Epithelial cell of proximal tubule (primary cell): ENCODE measurements around the gene TMEM203. TPM values are rescaled to one million over a fixed set of nuclear protein-coding genes. Genes with fewer than 3 reads are reported as not detected.

Experiments used
- total RNA-seq: library from RNA; depleted of rRNA; stranded (reverse); fragments of >200 nt; gene quantifications from 2 replicates; pipeline ENCODE4 v1.2.3, GENCODE V29; 2015

Gene TMEM203
- total RNA-seq, 1 donor from 2014 or later = 39.4 TPM

Other genes starting within 250 kb of the TMEM203 start
- not detected in 2 replicates for gene PTGDS, start 228.1 kb downstream of the TMEM203 start, total RNA-seq
- gene LCNL1, start 222.7 kb downstream of the TMEM203 start, total RNA-seq = not detected in 2 replicates
- 70.1 and 81.7 TPM in 2 replicates for gene PAXX, start 213.2 kb downstream of the TMEM203 start, total RNA-seq
- gene CLIC3, start 209.1 kb downstream of the TMEM203 start, total RNA-seq = 2.2 and 2.4 TPM in 2 replicates
- 3.0 and 7.6 TPM in 2 replicates for gene ABCA2, start 177.4 kb downstream of the TMEM203 start, total RNA-seq
- not detected in 2 replicates for gene FUT7, start 173.6 kb downstream of the TMEM203 start, total RNA-seq
- gene NPDC1, start 159.5 kb downstream of the TMEM203 start, total RNA-seq = 19.7 and 47.7 TPM in 2 replicates
- gene ENTPD2, start 151.6 kb downstream of the TMEM203 start, total RNA-seq = 0.87 TPM in 1 of 2 replicates, not detected in the other
- gene SAPCD2, start 135.1 kb downstream of the TMEM203 start, total RNA-seq = 25.6 and 51.3 TPM in 2 replicates
- gene UAP1L1, start 128.1 kb downstream of the TMEM203 start, total RNA-seq = 2.1 and 2.2 TPM in 2 replicates
- gene MAN1B1, start 118.7 kb downstream of the TMEM203 start, total RNA-seq = 46.0 and 74.3 TPM in 2 replicates
- 66.9 and 125 TPM in 2 replicates for gene DPP7, start 90.9 kb downstream of the TMEM203 start, total RNA-seq
- not detected in 2 replicates for gene GRIN1, start 66.5 kb downstream of the TMEM203 start, total RNA-seq
- not detected in 2 replicates for gene LRRC26, start 35.6 kb downstream of the TMEM203 start, total RNA-seq
- not detected in 2 replicates for gene TMEM210, start 33.6 kb downstream of the TMEM203 start, total RNA-seq
- 16.7 TPM in 2 replicates for gene ANAPC2, start 17.1 kb downstream of the TMEM203 start, total RNA-seq
- gene SSNA1, start 17.0 kb downstream of the TMEM203 start, total RNA-seq = 139 and 185 TPM in 2 replicates
- 10.5 and 13.5 TPM in 2 replicates for gene TPRN, start 4.9 kb downstream of the TMEM203 start, total RNA-seq
- gene NDOR1, start 52 bp upstream of the TMEM203 start, total RNA-seq = 22.0 and 26.9 TPM in 2 replicates
- 0.22 and 1.5 TPM in 2 replicates for gene RNF208, start 16.6 kb upstream of the TMEM203 start, total RNA-seq
- 0.17 and 0.94 TPM in 2 replicates for gene CYSRT1, start 19.5 kb upstream of the TMEM203 start, total RNA-seq
- not detected in 2 replicates for gene RNF224, start 21.9 kb upstream of the TMEM203 start, total RNA-seq
- gene SLC34A3, start 25.3 kb upstream of the TMEM203 start, total RNA-seq = 0.07 TPM in 1 of 2 replicates, not detected in the other
- gene TUBB4B, start 35.6 kb upstream of the TMEM203 start, total RNA-seq = 725 and 1,240 TPM in 2 replicates
- gene STPG3, start 45.6 kb upstream of the TMEM203 start, total RNA-seq = not detected in 2 replicates
- gene NELFB, start 49.7 kb upstream of the TMEM203 start, total RNA-seq = 47.7 and 71.0 TPM in 2 replicates
- 48.5 and 56.1 TPM in 2 replicates for gene TOR4A, start 72.1 kb upstream of the TMEM203 start, total RNA-seq
- 2.2 and 4.9 TPM in 2 replicates for gene NRARP, start 96.6 kb upstream of the TMEM203 start, total RNA-seq
- 4.1 and 29.2 TPM in 2 replicates for gene EXD3, start 217.5 kb upstream of the TMEM203 start, total RNA-seq
- 0.14 and 2.1 TPM in 2 replicates for gene NOXA1, start 217.7 kb upstream of the TMEM203 start, total RNA-seq
- gene ENTPD8, start 235.7 kb upstream of the TMEM203 start, total RNA-seq = not detected in 2 replicates